GM12873 (cell line): Measurements from ENCODE around the gene PIGBOS1.

ENCODE experiments used
- TF ChIP-seq, protein P1 (sequence below): IDR thresholded peaks from 2 replicates; pipeline ENCODE4 v1.5.1; 2012; ENCODE audit warnings: low read depth, mild to moderate bottlenecking, moderate library complexity, low read length, control low read depth; ENCODE audit not compliant: insufficient read depth; ENCODE audit errors: missing control alignments

The PIGBOS1 gene

GRCh38 chr15:55297315-55297714, 21.6 kb downstream of the PIGBOS1 start:
- TF ChIP-seq, protein P1, sequence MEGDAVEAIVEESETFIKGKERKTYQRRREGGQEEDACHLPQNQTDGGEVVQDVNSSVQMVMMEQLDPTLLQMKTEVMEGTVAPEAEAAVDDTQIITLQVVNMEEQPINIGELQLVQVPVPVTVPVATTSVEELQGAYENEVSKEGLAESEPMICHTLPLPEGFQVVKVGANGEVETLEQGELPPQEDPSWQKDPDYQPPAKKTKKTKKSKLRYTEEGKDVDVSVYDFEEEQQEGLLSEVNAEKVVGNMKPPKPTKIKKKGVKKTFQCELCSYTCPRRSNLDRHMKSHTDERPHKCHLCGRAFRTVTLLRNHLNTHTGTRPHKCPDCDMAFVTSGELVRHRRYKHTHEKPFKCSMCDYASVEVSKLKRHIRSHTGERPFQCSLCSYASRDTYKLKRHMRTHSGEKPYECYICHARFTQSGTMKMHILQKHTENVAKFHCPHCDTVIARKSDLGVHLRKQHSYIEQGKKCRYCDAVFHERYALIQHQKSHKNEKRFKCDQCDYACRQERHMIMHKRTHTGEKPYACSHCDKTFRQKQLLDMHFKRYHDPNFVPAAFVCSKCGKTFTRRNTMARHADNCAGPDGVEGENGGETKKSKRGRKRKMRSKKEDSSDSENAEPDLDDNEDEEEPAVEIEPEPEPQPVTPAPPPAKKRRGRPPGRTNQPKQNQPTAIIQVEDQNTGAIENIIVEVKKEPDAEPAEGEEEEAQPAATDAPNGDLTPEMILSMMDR = no peak

- TF ChIP-seq, protein P1 = peak; percentile 86
Observed at GRCh38 chr15:55290528-55291057, 28.3 kb downstream of the PIGBOS1 start.

GRCh38 chr15:55289746-55290527, 29.0 kb downstream of the PIGBOS1 start, which contains the start of gene RAB27A:
RAB27A (minus strand) TSS chr15:55289813; CDS start chr15:55234934, 54,879 bp downstream.
- TF ChIP-seq, protein P1 = no peak

- TF ChIP-seq, protein P1 = no peak
Observed at GRCh38 chr15:55289011-55289745, 29.7 kb downstream of the PIGBOS1 start.

- TF ChIP-seq, protein P1 = no peak
Observed at GRCh38 chr15:55288006-55288717, 30.8 kb downstream of the PIGBOS1 start.

DNA sequence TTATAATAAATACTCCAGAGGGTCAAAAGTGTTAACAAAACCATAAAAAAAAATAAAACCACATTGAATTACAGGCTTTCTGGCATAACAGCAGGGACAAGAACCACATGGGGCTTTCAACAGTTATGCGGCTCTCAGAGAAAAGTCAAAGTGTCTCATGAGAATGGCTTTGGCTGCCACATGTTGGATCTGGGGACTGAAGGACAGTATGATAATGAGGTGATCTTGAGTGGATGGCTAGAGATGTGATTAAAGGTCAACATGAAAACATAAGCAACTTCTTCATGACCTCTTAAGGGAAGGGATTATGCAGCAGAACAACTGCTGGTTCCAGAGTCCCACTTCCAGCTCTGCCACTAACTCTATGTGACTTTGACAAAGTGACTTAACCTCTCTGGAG, 34.5 kb downstream of the PIGBOS1 start:
- TF ChIP-seq, protein P1 = no peak
